Osteoblast (primary cell): ENCODE measurements around the gene CLEC4F. TPM values are rescaled to one million over a fixed set of nuclear protein-coding genes. Genes with fewer than 3 reads are reported as not detected.
A peak's percentile ranks its signal among the peaks of the same experiment; 100 is the strongest.

Experiments used
- DNase-seq: peaks from one replicate; pipeline ENCODE4 v3.0.0; 2011; ENCODE audit warnings: low spot score, mixed read lengths; ENCODE audit not compliant: insufficient read length; ENCODE audit errors: missing footprints
- H2AFZ ChIP-seq: 2 replicates; pipeline ENCODE4 v1.6.0; 2011; ENCODE audit warnings: mild to moderate bottlenecking, low read length
- H3K27ac ChIP-seq: 2 replicates; pipeline ENCODE4 v1.5.1; 2011; ENCODE audit warnings: mild to moderate bottlenecking, low read depth, low read length, moderate library complexity
- H3K27me3 ChIP-seq: 2 replicates; pipeline ENCODE4 v1.6.0; 2012; ENCODE audit warnings: mild to moderate bottlenecking, control low read depth, inconsistent platforms, low read length, moderate library complexity; ENCODE audit not compliant: insufficient read depth
- H3K36me3 ChIP-seq: 2 replicates; pipeline ENCODE4 v1.5.1; 2011; ENCODE audit warnings: mild to moderate bottlenecking, low read length, control low read depth, moderate library complexity; ENCODE audit not compliant: insufficient read depth
- H3K4me1 ChIP-seq: 2 replicates; pipeline ENCODE4 v1.5.1; 2011; ENCODE audit warnings: mild to moderate bottlenecking, low read length, control low read depth, moderate library complexity; ENCODE audit not compliant: insufficient read depth
- H3K4me2 ChIP-seq: 2 replicates; pipeline ENCODE4 v1.6.0; 2011; ENCODE audit warnings: mild to moderate bottlenecking, low read length; ENCODE audit not compliant: insufficient read depth
- H3K4me3 ChIP-seq: fragments of 200-600 bp; sonication (generic); 3 replicates; pipeline ENCODE4 v1.5.1; 2012; ENCODE audit warnings: mild to moderate bottlenecking, low read length, inconsistent platforms; ENCODE audit not compliant: insufficient read depth
- H3K79me2 ChIP-seq: 2 replicates; pipeline ENCODE4 v1.6.0; 2012; ENCODE audit warnings: mild to moderate bottlenecking, low read length, control low read depth, inconsistent platforms; ENCODE audit not compliant: insufficient read depth
- H3K9me3 ChIP-seq: 2 replicates; pipeline ENCODE4 v1.5.1; 2011; ENCODE audit warnings: low read depth, low read length, control low read depth
- H4K20me1 ChIP-seq: 2 replicates; pipeline ENCODE4 v1.6.0; 2012; ENCODE audit warnings: mild to moderate bottlenecking, low read length, control low read depth; ENCODE audit not compliant: insufficient read depth
- CTCF ChIP-seq: IDR thresholded peaks from 2 replicates; pipeline ENCODE4 v1.5.1; 2011; ENCODE audit warnings: mild to moderate bottlenecking, low read depth, low read length, moderate library complexity; ENCODE audit errors: extremely low read depth
- total RNA-seq: library from RNA; depleted of rRNA; stranded (reverse); fragments of >200 nt; gene quantifications from 2 replicates; pipeline ENCODE4 v1.2.3, GENCODE V29; 2012

CLEC4F gene
- total RNA-seq, 1 donor = not detected

DNA sequence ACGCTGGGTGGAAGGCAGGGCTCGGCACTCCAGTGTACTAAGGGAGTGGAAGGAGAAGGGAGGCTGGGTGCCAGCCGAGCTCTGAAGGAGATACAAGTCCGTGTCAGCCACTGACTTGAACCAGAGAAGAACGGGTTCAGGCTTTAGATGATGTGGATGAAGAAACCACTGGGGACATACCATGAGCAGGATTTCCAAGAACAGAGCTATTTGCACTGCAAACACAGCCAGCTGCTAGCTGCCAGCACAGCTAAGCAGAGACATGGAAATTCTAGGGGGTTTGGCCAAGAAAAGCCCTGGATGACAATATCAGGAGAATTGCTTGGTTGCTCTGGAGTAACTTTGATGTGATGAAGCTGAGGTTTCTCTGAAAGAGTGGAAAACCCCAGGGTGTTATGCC lies 10.0 kb upstream of the CLEC4F start:
- H3K9me3 ChIP-seq = no peaks in the 10 kb centered on the region
- H3K4me2 ChIP-seq = no peak overlapping the region
- H3K4me1 ChIP-seq = no peaks in the 10 kb centered on the region
- H3K4me3 ChIP-seq = no peak overlapping the region
- H4K20me1 ChIP-seq = no peaks in the 10 kb centered on the region
- peaks cover 11% of the 10 kb centered on the region for H3K27me3 ChIP-seq
- H3K27ac ChIP-seq = no peak overlapping the region
- no peaks in the 10 kb centered on the region for H3K36me3 ChIP-seq
- DNase-seq = peak; percentile 14
- TF ChIP-seq CTCF = no peak
- H2AFZ ChIP-seq = peak overlapping the region; percentile 6
- no peaks in the 10 kb centered on the region for H3K79me2 ChIP-seq

- H4K20me1 ChIP-seq = no peaks in the 10 kb centered on the region
- peaks cover 11% of the 10 kb centered on the region for H3K27me3 ChIP-seq
- no peaks in the 10 kb centered on the region for H3K79me2 ChIP-seq
- H3K4me1 ChIP-seq = no peaks in the 10 kb centered on the region
- DNase-seq = no peak
- H3K36me3 ChIP-seq = no peaks in the 10 kb centered on the region
- peak overlapping the region; percentile 6 for H2AFZ ChIP-seq
- no peak overlapping the region for H3K4me2 ChIP-seq
- TF ChIP-seq CTCF = no peak
- H3K27ac ChIP-seq = no peak overlapping the region
- no peak overlapping the region for H3K4me3 ChIP-seq
- no peaks in the 10 kb centered on the region for H3K9me3 ChIP-seq
These were observed 9.5 kb upstream of the CLEC4F start for GRCh38 chr2:70829916-70830315.

- Histone ChIP-seq H3K79me2 (no peaks in the 10 kb centered on the region), H3K4me2 (no peak overlapping the region), H3K27ac (no peak overlapping the region), H3K27me3 (peaks cover 11% of the 10 kb centered on the region), H3K9me3 (no peaks in the 10 kb centered on the region), H4K20me1 (no peaks in the 10 kb centered on the region), H2AFZ (peak overlapping the region; percentile 62), H3K4me1 (no peaks in the 10 kb centered on the region), H3K36me3 (no peaks in the 10 kb centered on the region), H3K4me3 (no peak overlapping the region)
- peak; percentile 68 for DNase-seq
- TF ChIP-seq CTCF = no peak
These were observed 8.8 kb upstream of the CLEC4F start for GRCh38 chr2:70828914-70829824.

DNA sequence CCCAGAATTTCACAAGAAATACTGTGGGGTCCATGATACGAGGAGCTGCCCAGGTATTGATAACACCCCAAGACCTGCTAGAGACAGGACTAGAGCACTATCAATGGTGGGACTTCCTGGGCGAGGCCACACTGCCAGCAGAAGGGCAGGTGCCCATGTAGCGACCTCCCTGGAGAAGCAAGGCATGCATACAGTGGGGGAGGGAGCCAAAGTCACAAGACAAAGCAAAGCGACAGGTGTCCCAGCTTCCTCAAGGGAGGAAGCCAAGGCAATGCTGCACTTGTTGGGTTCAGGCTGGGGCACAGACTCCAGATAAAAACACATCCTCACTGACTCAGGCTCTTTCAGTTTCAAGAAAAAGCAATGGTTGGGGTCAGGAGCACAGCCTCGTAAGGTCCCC lies 7.7 kb upstream of the CLEC4F start:
- Histone ChIP-seq H3K27me3 (peaks cover 8% of the 10 kb centered on the region), H4K20me1 (no peaks in the 10 kb centered on the region), H3K4me1 (no peaks in the 10 kb centered on the region), H3K4me2 (no peak overlapping the region), H2AFZ (no peak overlapping the region), H3K36me3 (no peaks in the 10 kb centered on the region), H3K9me3 (no peaks in the 10 kb centered on the region), H3K4me3 (no peak overlapping the region), H3K79me2 (no peaks in the 10 kb centered on the region), H3K27ac (no peak overlapping the region)
- TF ChIP-seq CTCF = no peak
- peak; percentile 14 for DNase-seq
